Breast epithelium (tissue), 3 donors: ENCODE measurements around the gene SEMA6C.

Experiments
- POLR2A ChIP-seq: fragments of 450-650 bp; IDR thresholded peaks from one replicate; pipeline ENCODE4 v1.6.1; 2016; ENCODE audit warnings: antibody characterized with exemption, mild to moderate bottlenecking, moderate library complexity
- POLR2AphosphoS5 ChIP-seq, 3 donors: sonication (generic); formaldehyde crosslinking; IDR thresholded peaks; one replicate each; pipeline ENCODE4 v1.6.1; 2017; ENCODE audit warnings: antibody characterized with exemption in 3 of 3
- TF ChIP-seq, protein P1 (sequence below), 3 donors: fragments of 450-650 bp; IDR thresholded peaks; one replicate each; pipeline ENCODE4 v1.5.1; 2016 to 2017; ENCODE audit warnings: antibody characterized with exemption in 3 of 3, mild to moderate bottlenecking in 3 of 3, moderate library complexity in 3 of 3

DNA sequence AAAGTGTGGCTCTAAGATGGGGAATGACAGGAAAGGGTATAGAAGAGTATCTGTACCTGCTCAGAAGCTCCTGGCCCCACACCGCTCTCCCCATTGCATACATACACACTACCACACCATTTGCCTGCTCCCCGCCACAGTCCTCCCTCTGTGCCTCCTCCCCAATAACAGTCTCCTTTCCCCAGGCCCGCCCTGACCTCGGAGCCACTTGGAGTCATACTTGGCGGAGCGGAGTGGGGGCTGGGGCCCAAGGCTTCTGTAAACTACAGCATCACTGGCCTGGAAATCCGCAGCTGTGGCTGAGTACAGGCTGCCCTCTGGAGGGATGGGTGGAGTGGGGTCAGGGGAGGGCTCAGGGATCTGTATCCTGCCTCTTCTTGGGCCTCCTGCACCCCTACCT lies 8.6 kb downstream of the SEMA6C start:
- no peak for TF ChIP-seq POLR2AphosphoS5 (IDR thresholded peaks at IDR 0.05)
- TF ChIP-seq POLR2A: no peak
- TF ChIP-seq, protein P1, sequence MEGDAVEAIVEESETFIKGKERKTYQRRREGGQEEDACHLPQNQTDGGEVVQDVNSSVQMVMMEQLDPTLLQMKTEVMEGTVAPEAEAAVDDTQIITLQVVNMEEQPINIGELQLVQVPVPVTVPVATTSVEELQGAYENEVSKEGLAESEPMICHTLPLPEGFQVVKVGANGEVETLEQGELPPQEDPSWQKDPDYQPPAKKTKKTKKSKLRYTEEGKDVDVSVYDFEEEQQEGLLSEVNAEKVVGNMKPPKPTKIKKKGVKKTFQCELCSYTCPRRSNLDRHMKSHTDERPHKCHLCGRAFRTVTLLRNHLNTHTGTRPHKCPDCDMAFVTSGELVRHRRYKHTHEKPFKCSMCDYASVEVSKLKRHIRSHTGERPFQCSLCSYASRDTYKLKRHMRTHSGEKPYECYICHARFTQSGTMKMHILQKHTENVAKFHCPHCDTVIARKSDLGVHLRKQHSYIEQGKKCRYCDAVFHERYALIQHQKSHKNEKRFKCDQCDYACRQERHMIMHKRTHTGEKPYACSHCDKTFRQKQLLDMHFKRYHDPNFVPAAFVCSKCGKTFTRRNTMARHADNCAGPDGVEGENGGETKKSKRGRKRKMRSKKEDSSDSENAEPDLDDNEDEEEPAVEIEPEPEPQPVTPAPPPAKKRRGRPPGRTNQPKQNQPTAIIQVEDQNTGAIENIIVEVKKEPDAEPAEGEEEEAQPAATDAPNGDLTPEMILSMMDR (IDR thresholded peaks at IDR 0.05): no peak
